Stomach (tissue), 19 donors: ENCODE measurements around the gene ZNF561. TPM values are rescaled to one million over a fixed set of nuclear protein-coding genes. Genes with fewer than 3 reads are reported as not detected.

Source experiments
- DNase-seq, 2 donors: peaks; one replicate each; pipeline versions ENCODE4 v3.0.0 to v3.0.0-alpha.2; 2013 to 2019
- H3K27ac ChIP-seq, 5 donors: fragments of 200-600 bp in 4 of 5; sonication (generic) in 4 of 5; one replicate each; pipeline ENCODE4 v1.5.1; 2013 to 2019; ENCODE audit warnings: mild to moderate bottlenecking in 1 of 5, moderate library complexity in 1 of 5
- H3K27me3 ChIP-seq, 3 donors: fragments of 200-600 bp; sonication (generic); one replicate each; pipeline ENCODE4 v1.5.1; 2017 to 2019; ENCODE audit warnings: mixed run types in 1 of 3
- H3K36me3 ChIP-seq, 4 donors: fragments of 200-600 bp; sonication (generic); 1 replicate in 3 of 4; 2 replicates in 1 of 4; pipeline ENCODE4 v1.5.1; 2016 to 2019
- H3K4me1 ChIP-seq, 4 donors: fragments of 200-600 bp; sonication (generic); one replicate each; pipeline ENCODE4 v1.5.1; 2016 to 2019
- H3K4me3 ChIP-seq, 4 donors: fragments of 200-600 bp; sonication (generic) in 3 of 4; one replicate each; pipeline ENCODE4 v1.5.1; 2016 to 2019; ENCODE audit warnings: mild to moderate bottlenecking in 1 of 4
- H3K9me3 ChIP-seq, 4 donors: fragments of 200-600 bp; sonication (generic); one replicate each; pipeline ENCODE4 v1.5.1; 2016 to 2019
- EP300 ChIP-seq: sonication (generic); formaldehyde crosslinking; IDR thresholded peaks from one replicate; pipeline ENCODE4 v1.6.1; 2017; ENCODE audit warnings: antibody characterized with exemption
- POLR2A ChIP-seq, 4 donors: fragments of 450-650 bp; IDR thresholded peaks; one replicate each; pipeline ENCODE4 v1.6.1; 2016; ENCODE audit warnings: antibody characterized with exemption in 4 of 4, control low read depth in 2 of 4, mild to moderate bottlenecking in 1 of 4, moderate library complexity in 1 of 4
- POLR2AphosphoS5 ChIP-seq, 3 donors: sonication (generic); formaldehyde crosslinking; IDR thresholded peaks; one replicate each; pipeline ENCODE4 v1.6.1; 2016; ENCODE audit warnings: antibody characterized with exemption in 3 of 3
- WGBS, 5 donors: extraction: QIAGEN DNeasy Blood & Tissue Kit in 3 of 5; methylation state at CpG; one replicate each; pipeline versions ENCODE4 v1.1.5 to v1.1.7; 2013 to 2018; 5-methylcytosine and 5-hydroxymethylcytosine counted together
- intact Hi-C: fragments of 100-400 bp; cut with DNase I; formaldehyde crosslinking; loops from one replicate; pipeline ENCODE4 v1.15.1; 2023; ENCODE audit warnings: low total_unique reads
- long read RNA-seq, 10 donors: transcript quantifications; one replicate each; lab custom pipeline, GENCODE V29; 2026
- polyA plus RNA-seq, 3 donors: library from polyadenylated mRNA; stranded (reverse); fragments of 200-250 nt; gene quantifications; one replicate each; pipeline ENCODE4 v1.2.3, GENCODE V29; 2013
- total RNA-seq, 5 donors: library from RNA; depleted of rRNA; stranded (reverse); fragments of >200 nt; gene quantifications; one replicate each; pipeline versions ENCODE4 v1.1.0 to v1.2.3, GENCODE V29; 2014 to 2016
- TF ChIP-seq, protein P1 (sequence below), 7 experiments: fragments of 450-650 bp in 4 of 7; fragments of 200-600 bp in 3 of 7; sonication (generic) in 3 of 7; IDR thresholded peaks; one replicate each; pipeline ENCODE4 v1.5.1; 2016 to 2019; ENCODE audit warnings: antibody characterized with exemption in 7 of 7, control low read depth in 2 of 7, mild to moderate bottlenecking in 1 of 7
- donor health status: healthy with polysubstance abuse.
- donor health status: Bipolar disorder and iron deficiency.
- donor health status: healthy.

ZNF561 gene
- total RNA-seq (10 to 100 TPM in 3 of 5 donors, 1 to 10 TPM in 2; 7.0 to 47.9 (median 18.7) TPM), polyA plus RNA-seq (10 to 100 TPM; 11.6 to 24.7 (median 20.2) TPM)
- long read RNA-seq, donor 1, partial matches to known transcripts: 0 of 2 reads
- long read RNA-seq, donor 1, other reads (novel, unspliced or antisense): 0 of 2 reads
- long read RNA-seq, donor 2, full-length matches to known transcripts: 5 of 5 reads
- long read RNA-seq, donor 2, partial matches to known transcripts: 0 of 5 reads
- long read RNA-seq, donor 2, other reads (novel, unspliced or antisense): 0 of 5 reads
- long read RNA-seq, donor 3, full-length matches to known transcripts: 2 of 2 reads
- long read RNA-seq, donor 3, partial matches to known transcripts: 0 of 2 reads
- long read RNA-seq, donor 3, other reads (novel, unspliced or antisense): 0 of 2 reads
- long read RNA-seq, donor 4: 0 reads
- long read RNA-seq, donor 5, full-length matches to known transcripts: 5 of 5 reads
- long read RNA-seq, donor 5, partial matches to known transcripts: 0 of 5 reads
- long read RNA-seq, donor 5, other reads (novel, unspliced or antisense): 0 of 5 reads
- long read RNA-seq, donor 6, full-length matches to known transcripts: 6 of 12 reads
- long read RNA-seq, donor 6, partial matches to known transcripts: 6 of 12 reads
- long read RNA-seq, donor 6, other reads (novel, unspliced or antisense): 0 of 12 reads
- long read RNA-seq, donor 7, full-length matches to known transcripts: 6 of 6 reads
- long read RNA-seq, donor 7, partial matches to known transcripts: 0 of 6 reads
- long read RNA-seq, donor 7, other reads (novel, unspliced or antisense): 0 of 6 reads
- long read RNA-seq, donor 8, full-length matches to known transcripts: 8 of 8 reads
- long read RNA-seq, donor 8, partial matches to known transcripts: 0 of 8 reads
- long read RNA-seq, donor 8, other reads (novel, unspliced or antisense): 0 of 8 reads
- long read RNA-seq, donor 9: 0 reads
- long read RNA-seq, donor 10, partial matches to known transcripts: 0 of 1 reads
- long read RNA-seq, donor 10, other reads (novel, unspliced or antisense): 0 of 1 reads

DNA sequence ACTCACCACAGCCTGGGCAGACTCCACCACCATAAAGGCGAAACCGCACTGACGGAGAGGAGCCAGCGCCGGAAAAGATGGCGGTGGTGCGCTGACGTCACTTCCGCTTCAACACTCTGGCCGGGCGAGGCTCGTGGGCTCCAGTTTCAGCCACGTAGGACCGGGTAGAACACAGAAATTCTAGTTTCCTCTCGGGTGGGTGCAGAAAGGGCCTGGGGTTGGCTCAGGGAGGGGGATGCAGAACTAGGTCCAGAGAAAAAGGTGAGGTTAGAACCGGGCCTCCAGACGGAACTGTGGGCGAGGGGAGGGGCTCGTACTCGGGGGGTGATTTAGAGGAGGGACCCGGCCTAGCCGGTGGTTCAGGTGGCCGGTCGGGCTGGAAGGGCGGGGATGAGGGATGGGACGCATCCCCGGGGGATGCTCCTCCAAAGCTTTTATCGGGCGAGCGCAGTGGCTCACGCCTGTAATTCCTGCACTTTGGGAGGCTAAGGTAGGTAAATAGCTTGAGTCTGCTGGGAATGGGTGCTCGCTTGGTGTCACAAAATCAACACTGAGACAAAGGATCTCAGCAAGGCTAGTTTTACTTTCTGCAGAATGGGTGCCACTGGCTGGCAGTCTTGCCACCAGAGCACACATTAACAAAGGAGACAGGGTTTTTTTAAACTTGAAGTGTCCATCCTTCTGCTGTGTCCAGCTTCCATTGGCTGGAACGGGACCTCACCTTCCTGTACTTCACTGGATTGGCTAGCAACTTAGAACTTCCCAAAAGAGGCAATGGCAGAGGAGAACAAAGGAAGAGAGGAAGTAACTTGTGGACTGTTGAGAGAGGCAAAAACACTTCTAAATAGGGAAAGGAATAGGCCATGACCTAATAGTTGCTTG, at the start of gene ZNF561:
Gene ZNF561 (minus strand): TSS at position 77 of the 882 bp plus-strand sequence. CDS start 1,776 bp downstream, outside the sequence.
- TF ChIP-seq POLR2AphosphoS5 (IDR thresholded peaks at IDR 0.05): peak in 2 of 3 donors; percentile 44 to 63
- no peak for TF ChIP-seq EP300
- TF ChIP-seq, protein P1, sequence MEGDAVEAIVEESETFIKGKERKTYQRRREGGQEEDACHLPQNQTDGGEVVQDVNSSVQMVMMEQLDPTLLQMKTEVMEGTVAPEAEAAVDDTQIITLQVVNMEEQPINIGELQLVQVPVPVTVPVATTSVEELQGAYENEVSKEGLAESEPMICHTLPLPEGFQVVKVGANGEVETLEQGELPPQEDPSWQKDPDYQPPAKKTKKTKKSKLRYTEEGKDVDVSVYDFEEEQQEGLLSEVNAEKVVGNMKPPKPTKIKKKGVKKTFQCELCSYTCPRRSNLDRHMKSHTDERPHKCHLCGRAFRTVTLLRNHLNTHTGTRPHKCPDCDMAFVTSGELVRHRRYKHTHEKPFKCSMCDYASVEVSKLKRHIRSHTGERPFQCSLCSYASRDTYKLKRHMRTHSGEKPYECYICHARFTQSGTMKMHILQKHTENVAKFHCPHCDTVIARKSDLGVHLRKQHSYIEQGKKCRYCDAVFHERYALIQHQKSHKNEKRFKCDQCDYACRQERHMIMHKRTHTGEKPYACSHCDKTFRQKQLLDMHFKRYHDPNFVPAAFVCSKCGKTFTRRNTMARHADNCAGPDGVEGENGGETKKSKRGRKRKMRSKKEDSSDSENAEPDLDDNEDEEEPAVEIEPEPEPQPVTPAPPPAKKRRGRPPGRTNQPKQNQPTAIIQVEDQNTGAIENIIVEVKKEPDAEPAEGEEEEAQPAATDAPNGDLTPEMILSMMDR (IDR thresholded peaks at IDR 0.05): peak in 1 of 7 experiments; percentile 8
- intact Hi-C loops: no loop called here
- 0 to 1% (median 1%) methylated on average over 27 to 33 of the region's 33 CpGs for WGBS, 5 donors

DNA sequence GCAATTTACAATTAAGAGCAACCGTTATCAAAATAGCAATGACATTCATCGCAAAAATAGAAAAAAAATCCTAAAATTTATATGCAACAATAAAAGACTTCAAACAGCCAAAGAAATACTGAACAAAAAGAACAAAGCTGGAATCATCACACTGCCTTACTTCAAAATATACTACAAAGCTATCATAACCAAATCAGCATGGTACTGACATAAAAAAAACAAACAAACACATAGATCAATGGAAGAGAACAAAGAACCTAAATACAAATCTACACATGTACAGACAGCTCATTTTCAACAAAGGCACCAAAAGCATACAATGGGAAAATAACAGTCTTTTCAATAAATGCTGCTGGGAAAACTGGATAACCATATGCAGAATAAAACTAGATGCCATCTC, 47.5 kb upstream of the ZNF561 start:
- Histone ChIP-seq H3K36me3 (peaks cover 8 to 65% (median 40%) of the 10 kb centered on the region in 4 donors), H3K4me3 (no peak overlapping the region), H3K27me3 (no peaks in the 10 kb centered on the region), H3K4me1 (peaks cover 0 to 10% (median 0%) of the 10 kb centered on the region in 4 donors), H3K27ac (no peak overlapping the region), H3K9me3 (peaks cover 5 to 85% (median 47%) of the 10 kb centered on the region in 4 donors)
- TF ChIP-seq EP300: no peak
- TF ChIP-seq, protein P1 (IDR thresholded peaks at IDR 0.05): no peak
- TF ChIP-seq POLR2A (IDR thresholded peaks at IDR 0.05): no peak
- no peak for TF ChIP-seq POLR2AphosphoS5 (IDR thresholded peaks at IDR 0.05)
- intact Hi-C loops: no loop called here
- WGBS, 5 donors: 92 to 100% (median 98%) methylated on average over 2 of the region's 2 CpGs
- DNase-seq: no peak

More for the DNA sequence above, at the start of gene ZNF561:
- peak within 1 kb of the TSS; percentile 90 to 94 (median 90) for H3K27ac ChIP-seq
- H3K36me3 ChIP-seq: peaks cover 26 to 32% (median 31%) of the 10 kb centered on the region in 4 donors
- peak; percentile 84 to 96 for DNase-seq
- H3K4me1 ChIP-seq: peaks cover 12 to 41% (median 21%) of the 10 kb centered on the region in 4 donors
- H3K4me3 ChIP-seq: peak within 1 kb of the TSS; percentile 68 to 76 (median 73)
- H3K9me3 ChIP-seq: no peaks in the 10 kb centered on the region
- no peaks in the 10 kb centered on the region for H3K27me3 ChIP-seq

DNA sequence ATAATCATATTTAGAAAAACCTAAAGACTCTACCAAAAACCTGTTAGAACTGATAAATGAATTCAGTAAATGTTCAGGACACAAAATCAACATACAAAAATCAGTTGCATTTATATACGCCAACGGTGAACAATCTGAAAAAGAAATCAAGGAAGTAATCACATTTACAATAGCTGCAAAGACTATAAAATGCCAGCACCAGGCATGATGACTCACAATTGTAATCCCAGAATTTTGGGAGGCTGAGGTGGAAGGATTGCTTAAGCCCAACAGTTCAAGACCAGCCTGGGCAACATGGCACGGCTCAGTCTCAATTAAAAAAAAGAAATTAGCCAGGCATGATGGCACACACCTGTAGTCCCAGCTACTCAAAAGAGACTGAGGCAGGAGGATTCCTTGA, 46.9 kb upstream of the ZNF561 start:
- WGBS, 5 donors: 89 to 98% (median 95%) methylated on average over 3 of the region's 3 CpGs
- H3K27ac ChIP-seq: no peak overlapping the region
- no peak overlapping the region for H3K4me3 ChIP-seq
- DNase-seq: no peak
- peaks cover 4 to 85% (median 42%) of the 10 kb centered on the region in 4 donors for H3K9me3 ChIP-seq
- no peak for TF ChIP-seq POLR2A (IDR thresholded peaks at IDR 0.05)
- TF ChIP-seq, protein P1 (IDR thresholded peaks at IDR 0.05): no peak
- no peak for TF ChIP-seq POLR2AphosphoS5 (IDR thresholded peaks at IDR 0.05)
- TF ChIP-seq EP300: no peak
- intact Hi-C loops: no loop called here
- H3K27me3 ChIP-seq: no peaks in the 10 kb centered on the region
- peaks cover 8 to 60% (median 40%) of the 10 kb centered on the region in 4 donors for H3K36me3 ChIP-seq
- peaks cover 0 to 9% (median 0%) of the 10 kb centered on the region in 4 donors for H3K4me1 ChIP-seq
